Effector CD8-positive, alpha-beta T cell (primary cell): Measurements from ENCODE around the gene EHD3.

Source experiments
- DNase-seq: peaks from one replicate; lab custom pipeline; 2025; lab: John Stamatoyannopoulos, UW

EHD3 gene

DNA sequence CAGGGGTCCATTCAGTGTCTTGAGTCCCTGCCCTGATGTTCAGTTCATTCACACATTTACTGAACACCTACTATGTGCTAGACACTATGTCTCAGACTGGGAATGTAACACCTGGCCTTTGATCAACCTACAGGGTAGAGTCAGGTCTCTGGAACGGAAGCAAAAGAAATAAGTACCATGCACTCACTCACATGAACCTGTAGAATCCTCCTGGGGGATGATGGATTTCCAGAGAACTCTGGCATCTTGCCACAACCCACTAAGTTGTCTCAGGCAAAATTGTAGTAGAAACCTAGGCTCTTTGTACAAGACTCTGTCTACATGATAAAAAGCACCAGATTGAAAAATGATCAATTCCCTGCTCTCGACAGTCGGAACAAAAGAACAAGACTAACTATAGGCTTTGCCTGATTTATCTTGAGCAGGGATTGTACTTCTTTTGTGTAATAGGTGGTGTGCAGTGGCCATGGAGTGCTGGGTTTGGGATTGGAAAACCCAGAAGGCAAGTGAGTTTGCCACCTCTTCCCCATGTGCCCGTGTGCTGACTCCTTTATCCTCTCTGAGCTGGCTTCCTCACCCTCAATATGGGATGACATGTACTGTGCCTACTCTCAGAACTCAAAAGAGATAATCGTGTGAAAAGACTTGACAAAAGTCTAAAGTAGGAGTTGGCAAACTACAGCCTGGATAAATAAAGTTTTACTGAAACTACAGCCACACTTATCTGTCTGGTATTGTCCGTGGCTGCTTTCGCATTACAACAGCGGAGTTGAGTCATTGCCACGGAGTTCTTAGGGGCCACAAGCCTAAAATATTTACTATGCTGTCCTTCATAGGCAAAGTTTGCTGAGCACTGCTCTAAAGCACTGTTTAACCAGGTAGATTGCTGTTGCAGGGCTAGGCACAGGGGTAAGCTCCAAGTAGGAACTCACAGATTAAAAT, 21.0 kb upstream of the EHD3 start:
- DNase-seq = no peak

DNA sequence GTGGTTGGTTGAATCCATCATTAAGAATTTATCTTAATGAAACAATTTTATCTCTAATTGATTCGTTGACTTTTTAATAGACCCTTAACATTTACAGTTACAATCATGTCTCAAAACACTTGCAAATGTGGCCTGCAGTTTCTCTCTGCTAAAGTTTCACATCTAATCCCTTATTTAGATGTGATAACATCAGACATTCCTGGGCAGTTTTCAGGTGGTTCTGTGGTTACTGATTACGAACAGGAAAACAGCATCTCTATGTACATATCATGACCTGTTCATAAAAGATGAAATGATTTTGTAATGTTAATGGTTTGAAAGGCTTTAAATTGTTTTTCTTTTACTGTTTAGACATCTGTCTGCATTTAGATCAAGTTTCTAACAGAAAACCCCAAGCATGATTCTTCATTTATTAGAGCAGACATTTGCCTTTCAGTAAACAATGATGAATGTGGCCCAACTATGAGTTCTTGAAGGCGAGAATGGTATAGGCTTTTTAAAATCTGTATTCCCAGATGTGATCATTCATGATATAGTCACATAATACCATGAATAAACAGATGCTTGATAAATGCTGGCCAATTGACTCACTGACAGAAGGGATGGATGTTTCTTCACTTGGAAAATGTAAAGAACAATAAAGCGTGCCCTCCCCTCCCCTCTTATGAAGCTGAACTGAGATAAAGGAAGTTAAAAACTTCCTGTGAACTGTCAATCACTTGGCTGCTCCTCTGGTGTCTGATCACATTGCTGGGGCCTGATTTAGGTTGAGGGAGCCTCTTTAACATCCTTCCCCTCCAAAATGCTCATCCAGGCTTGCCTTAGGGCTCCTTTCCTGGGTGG, 20.1 kb upstream of the EHD3 start:
- no peak for DNase-seq

DNA sequence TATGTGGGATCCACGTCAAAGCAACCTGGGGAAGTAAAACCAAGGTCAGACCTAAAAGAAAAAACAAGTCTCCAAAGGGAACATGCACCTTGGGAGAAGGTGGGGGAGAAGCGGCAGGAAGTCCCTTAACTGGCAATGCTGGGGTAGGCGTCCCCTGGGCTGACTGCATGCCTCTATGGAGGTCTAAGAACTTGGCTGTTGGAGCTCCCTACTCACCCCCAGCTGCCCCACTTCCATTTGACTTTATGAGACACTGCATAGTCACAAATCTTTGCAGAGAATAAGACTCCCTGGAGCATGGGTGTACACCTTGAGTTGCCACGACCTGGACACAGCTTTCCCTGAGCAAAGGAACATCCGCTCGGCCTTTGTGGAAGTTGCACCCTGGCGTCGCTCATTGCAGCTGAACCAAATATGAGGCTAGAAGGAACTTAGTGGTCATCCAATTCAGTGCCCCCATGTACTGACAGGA, 19.5 kb upstream of the EHD3 start:
- no peak for DNase-seq

DNA sequence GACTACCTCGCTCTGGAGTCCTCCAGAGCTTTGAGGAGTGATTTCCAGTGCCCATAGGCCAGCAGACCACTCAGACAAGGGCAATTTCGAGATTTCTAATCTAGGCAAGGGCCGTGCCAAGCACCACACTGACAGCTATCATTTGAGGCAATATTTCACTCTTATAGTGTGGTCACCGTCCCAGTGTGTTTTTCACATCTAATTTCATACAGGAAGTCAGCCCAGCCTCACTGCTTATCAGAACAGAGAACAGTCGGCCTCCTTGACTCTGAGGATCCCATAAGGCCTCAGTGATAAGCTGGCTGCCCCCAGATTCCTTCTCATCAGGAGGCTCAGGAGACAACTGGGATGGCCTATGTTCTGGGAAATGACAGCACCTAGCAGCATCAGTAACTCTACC, 17.2 kb upstream of the EHD3 start:
- no peak for DNase-seq

DNA sequence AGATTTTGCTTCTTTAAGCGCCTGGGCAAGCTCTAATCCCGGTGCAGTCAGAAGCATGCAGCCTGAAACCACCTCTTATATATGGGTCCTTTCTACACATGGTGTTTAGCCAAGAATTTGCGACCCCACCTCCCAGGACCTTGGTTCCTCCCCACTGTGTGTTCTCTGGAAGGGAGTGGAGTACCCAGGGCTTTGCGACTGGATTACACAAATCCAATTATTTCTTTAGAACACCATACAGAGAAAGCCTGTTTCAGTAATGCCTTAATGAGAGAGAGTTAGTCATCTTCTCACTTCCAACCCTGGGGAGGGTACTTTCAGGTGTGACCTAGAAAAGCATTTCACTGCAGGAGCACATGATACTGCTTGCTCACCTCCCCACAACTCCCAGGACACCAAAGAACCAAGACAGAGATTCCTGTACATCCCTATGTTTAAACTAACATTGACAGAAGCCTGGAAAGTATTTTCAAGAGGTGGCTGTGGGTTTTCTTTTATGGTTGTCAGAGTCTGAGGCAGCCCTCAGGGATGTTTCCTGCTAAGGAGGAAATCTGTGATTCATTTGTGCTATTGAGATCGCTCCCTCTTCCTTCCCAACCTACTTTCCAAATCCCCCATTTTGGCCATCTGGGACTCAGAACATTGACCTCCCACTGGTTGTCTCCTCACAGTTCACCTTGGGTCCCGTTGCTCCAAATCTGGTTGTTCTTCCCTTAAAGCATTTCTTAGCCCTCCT, 16.3 kb upstream of the EHD3 start, which contains the start of gene CAPN14:
CAPN14 (minus strand) TSS at position 51 of the 736 bp plus-strand sequence. CDS start 12,068 bp downstream, outside the sequence.
- DNase-seq = no peak

DNA sequence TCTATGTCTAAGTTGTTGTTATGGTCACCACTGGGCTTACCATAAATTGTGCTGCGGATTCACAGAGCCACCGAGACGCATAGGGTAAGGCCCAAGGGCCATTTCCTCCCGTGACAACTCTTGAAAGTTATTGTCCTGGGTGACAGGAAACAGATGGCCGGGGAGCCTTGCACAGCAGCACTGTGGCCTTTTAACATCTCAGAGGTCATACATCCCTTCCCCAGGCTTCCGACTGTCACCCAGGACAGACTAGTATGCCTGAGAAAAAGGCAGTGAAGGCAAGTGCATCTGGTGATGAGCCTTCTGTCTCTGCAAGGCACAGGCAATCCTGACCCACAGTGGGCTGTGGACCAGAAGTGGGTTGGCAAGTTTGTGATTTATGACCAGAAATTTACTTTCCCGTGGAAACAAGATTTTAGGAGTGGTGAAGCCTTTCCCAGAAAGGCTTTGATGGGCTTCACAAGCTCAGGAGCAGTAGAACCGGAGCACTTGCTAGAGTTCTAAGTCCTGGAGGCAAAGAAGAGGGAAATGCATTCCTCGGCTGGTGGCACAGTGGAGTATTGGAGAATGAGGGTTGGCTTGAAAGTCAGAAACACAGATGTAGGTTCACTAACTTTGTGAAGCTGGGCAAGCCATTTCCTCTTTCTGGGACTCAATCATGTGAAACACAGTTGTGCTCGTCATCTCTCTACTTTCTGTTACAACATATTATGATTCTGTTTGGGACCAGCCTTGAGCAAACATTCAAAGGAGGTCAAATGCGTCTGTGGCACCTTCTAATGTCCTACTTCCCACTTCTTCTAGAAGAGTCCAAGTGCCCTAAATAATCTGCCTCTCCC, 14.6 kb upstream of the EHD3 start:
- DNase-seq = no peak

DNA sequence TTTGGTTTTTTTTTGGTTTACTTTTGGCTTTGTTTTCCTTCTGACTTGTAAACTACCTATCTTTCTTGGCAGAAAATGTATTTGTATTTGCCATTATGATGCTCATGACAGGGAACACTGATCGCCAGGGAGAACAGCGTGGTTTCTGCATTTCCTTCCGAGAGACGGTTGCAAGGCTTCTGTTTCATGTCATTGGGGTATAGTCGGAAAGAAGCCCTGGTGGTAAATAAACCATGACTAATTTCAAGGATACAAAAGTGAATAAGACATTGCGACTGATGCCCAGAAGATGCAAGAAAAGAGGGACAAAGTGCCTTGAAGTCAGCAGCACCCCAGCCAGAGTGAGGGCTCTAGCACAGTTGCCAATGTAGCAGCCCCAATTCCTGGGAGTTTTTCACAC, 12.4 kb upstream of the EHD3 start:
- DNase-seq = no peak

DNA sequence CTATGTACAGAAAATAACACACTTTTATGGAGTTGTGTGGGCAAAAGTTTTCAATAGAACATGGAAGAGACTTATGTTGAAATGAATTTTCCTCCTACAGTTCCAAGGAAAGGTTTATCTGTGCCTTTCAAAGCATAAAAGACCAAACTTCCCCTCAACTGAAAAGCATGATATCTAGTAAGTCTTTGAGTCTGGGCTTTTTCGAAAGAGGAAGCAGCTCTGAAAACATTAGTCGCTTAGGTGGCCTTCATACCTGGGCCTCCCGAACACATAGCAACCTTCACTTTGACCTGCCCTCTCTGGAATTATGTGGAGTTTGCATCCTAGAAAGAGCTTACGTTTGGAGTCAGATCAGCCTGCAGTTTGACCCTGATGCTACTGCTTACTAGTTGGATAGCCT, 11.9 kb upstream of the EHD3 start:
- DNase-seq = no peak

DNA sequence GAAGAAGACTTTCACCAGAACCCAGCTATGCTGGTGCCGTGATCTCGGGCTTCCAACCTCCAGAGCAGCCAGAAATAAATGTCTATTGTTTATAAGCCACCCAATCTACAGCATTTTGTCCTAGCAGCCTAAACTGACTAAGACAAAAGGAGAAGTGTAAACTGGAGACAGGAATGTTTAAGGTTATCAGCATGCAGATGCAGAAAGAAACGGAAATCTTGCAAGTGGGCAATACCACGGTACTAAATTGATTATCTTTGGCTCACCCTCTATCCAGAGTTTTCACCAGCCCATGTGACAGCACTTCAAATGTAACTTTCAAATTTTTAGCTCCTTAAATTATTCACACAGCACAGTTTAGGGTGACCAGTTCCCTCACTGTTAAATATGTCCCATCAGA, 10.9 kb upstream of the EHD3 start:
- DNase-seq = no peak

DNA sequence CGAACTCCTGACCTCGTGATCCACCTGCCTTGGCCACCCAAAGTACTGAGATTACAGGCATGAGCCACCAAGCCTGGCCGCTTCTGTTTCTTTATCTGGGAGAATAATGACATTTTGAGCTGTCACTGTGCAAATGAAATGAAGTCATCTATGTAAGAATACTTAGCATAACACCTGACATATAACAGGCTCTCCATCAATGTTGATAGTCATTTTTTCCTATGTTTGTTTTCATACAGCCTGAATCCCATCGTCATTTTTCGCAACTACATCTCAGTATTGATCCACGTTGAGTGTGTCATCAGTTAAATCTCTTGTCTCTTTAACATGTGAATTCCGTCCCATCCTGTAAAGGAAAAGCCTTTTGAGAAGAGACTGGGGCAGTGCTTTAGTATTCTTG, 10.2 kb upstream of the EHD3 start:
- no peak for DNase-seq

DNA sequence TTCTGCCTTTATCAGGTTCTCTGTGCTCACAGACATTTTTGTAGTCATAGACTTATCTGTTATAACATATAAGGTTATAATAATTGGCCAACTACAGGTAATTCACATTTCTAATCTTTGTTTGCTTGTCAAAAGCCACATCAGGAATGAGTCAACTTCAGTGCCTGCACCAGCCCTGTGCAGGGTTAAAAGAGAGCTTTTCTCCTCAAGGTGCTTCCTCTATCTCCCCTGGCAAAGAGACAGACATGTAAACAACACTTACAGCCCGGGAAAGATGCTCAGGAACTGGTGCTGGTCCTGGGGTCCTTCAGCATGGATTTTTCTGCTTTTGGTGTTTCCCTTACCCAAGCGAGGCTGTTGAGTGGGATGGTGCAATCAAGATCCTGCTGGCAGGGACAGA, 7.7 kb upstream of the EHD3 start:
- no peak for DNase-seq

DNA sequence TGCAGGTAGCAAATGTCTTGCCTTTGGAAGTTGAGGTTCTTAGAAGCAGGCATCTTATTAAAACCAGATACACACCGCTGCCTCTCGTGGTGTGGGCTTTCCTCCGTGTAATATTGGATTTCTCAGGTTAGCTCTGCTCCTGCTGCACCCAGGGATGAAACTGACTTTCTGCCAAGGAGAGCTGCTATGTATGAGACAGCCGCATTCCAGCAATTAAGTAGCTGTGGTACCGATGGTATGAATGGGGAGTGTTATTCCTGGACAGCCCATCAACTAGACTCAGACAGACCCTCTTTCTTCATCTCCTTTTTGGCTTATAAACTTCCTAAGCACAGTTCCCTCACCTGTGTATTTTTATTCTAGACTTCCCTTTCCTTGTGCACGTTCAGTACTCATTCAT, 6.8 kb upstream of the EHD3 start:
- no peak for DNase-seq

DNA sequence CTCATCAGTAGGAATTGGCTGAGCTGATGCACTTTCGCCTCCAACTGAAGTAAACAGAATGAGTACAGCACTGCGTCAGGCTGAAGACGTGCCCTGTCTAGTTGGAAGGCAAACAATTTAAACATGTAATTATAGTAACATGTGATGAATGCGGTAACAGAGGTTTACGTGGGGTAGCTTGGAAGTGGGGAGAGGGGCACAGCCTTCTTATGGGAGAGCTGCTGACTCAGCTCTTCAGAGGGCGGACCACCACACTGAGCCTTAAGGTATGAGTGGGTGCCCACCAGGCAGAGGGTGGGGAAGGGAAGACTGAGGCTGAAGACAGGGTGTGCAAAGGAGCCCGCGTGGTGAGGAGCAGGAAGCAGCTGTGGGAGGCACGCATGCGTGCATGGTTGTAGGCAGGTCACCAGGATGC, 6.2 kb upstream of the EHD3 start:
- no peak for DNase-seq

DNA sequence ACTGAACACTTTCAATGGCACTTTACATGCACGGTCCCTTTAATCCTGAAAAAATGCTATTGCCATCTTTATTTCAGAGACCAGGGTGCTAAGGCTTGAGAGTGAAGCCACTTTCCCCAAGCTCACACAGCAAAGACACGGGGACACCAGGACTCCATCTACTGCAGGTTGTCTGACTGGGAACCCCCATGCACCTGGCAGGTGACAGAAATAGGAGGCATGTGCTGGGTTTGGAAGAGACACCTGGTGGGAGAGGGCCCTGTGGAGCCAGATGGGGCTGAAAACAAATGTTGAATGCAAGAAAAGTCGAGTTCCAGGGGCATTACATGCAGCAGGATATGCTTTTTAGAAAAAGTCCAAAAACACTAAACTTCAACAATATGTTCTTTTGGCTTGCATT, 5.2 kb upstream of the EHD3 start:
- no peak for DNase-seq

DNA sequence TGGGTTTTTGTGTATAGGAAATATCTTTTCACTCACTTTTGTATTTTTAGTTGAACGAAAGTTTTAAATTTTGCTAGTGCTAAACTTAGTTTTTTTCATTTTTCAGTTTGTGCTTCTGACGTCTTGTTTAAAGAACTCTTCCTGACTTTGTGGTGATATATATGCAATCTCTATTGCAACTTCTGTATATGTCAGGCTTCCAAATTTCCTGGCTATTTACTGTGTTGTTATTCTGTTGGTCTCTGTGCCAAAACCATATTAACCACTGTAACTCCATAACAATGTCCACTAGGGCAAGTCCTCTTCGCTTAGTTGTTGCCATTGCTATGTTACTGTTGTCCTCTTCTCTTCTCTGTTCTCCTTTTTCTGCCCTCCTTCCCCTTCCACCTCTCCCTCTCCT, 3.2 kb upstream of the EHD3 start:
- DNase-seq = no peak

DNA sequence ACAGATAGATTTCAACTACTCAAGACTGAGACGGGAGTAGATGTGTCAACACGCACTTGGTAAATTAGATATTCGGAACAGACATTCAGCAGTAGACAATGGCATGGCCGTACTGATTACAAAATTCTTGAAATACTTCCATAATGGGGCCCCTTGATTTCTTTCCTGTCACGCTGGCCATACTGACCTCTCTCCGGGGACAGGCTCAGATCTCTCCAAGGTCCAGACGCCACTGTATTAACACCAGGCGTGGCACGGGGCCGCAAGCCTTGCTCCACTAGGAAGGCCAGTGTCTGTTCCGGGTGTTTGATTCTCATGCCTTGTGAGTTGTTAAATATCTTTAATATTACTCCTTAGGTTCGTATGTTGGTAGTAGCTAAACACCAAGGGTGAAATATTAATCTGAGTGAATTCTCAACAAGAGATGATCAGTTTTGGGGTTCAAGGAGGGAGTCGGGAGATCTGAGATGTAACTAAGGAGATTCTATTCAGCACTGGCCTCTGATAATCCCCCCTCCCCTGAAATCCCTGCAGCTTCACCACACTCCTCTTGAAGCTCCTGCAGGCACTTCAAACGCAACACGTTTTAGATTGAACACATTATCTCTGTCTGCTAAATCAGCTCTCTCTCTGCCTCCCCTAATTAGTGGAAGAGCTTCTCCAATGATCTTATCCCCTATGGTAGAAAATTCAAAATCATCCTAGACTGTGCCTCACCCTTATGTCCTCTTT, 2.2 kb upstream of the EHD3 start:
- no peak for DNase-seq

DNA sequence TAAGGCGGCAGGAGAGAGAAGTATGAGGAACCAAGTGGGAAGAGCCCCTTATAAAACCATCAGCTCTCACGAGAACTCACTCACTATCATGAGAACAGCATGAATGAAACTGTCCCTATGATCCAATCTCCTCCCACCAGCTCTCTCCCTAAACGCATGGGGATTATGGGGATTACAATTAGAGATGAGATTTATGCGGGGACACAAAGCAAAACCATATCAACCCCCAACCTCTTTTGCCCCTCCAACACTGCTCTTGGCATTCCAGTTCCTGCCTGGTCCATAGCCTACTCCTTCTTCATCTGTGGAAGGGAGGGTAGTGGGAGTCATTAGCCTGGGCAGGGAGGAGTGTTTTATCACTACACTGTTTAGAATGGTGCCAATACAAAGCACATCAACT, 1.4 kb upstream of the EHD3 start:
- DNase-seq = no peak

DNA sequence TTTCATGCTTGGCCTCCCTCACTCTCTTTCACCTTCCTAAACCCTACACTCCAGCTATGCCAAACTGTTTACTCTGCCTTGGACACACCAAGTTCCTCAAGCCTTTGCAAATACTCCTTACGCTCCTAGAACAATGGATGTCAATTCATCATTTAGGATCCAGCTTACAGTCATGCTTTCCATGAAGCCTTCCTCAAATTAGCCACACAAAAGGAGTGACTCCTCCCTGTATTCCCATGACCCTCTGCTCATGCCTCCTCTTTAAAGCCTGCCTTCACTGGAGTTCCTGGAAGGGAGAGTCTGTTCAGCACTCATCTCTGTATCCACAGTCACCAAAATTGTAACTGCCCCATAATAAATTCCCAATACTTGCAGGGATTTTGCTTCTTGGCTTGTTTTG, 721 bp upstream of the EHD3 start:
- DNase-seq = no peak

DNA sequence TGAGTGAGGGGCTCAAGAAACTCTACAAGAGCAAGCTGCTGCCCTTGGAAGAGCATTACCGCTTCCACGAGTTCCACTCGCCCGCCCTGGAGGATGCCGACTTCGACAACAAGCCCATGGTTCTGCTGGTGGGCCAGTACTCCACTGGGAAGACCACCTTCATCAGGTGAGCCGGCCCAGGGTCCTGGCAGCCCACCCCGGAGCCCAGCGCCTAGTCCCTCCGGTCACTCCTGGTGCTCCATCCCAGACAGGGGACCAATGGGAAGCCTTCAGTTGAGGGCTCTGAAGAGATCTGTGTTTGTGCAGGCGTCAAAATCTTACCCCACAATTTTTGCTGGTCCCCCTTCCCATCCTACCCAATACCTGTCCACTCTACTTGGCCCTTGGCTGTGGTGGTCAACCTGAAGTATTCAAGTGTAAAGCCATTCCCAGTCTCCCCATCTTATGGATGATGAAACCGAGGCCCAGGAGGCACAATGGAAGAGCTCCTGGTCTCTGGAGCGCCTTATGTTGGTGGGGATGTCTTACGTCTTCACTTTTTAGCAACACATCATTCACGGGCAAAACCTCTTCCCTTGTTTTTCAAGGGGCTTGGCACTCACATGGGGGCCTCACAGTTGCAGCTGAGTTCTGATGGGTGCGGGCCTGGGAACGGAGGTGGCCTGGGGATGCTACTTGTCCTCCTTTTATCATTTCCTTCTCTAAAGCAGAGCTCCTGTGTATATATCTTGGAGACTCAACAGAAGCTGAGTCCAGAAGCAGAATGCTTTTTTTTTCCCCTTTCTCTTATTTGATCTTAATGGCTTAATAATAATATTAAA, 941 bp downstream of the EHD3 start:
- DNase-seq = no peak

DNA sequence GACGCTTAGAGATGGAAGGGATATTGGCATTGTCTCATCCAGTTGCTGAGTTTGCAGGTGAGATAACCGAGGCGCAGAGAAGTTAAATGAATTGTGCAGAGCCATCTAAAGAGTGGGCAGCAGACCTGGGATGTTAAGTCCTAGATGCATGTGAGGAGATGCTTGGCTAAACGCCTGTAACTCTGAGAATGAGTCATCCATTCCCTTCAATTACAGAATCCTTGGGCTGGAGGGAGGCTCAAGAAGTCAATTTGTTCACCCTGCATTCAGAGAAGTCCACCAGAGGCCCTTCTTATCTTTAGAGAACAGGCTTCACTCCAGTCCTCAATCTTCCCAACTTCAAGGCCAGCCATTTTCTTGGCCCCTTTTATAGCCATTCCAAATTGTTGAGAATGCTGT, 1.6 kb downstream of the EHD3 start:
- DNase-seq = no peak
